Cardiac muscle cell (in vitro differentiated cells and primary cell): ENCODE measurements around the gene CTNNBL1. TPM values are rescaled to one million over a fixed set of nuclear protein-coding genes. Genes with fewer than 3 reads are reported as not detected.

Experiments
- DNase-seq, 2 donors: peaks; one replicate each; pipeline versions ENCODE4 v3.0.0 to v3.0.0-alpha.2; 2010 to 2017; ENCODE audit warnings: low read depth in 1 of 2, low spot score in 1 of 2
- H3K27ac ChIP-seq: fragments of 200-600 bp; sonication (generic); 2 replicates; pipeline ENCODE4 v1.5.1; 2016
- H3K27me3 ChIP-seq: fragments of 200-600 bp; sonication (generic); 2 replicates; pipeline ENCODE4 v1.6.0; 2016; ENCODE audit warnings: control low read depth
- H3K36me3 ChIP-seq: fragments of 200-600 bp; sonication (generic); 2 replicates; pipeline ENCODE4 v1.5.1; 2016; ENCODE audit warnings: control low read depth
- H3K4me1 ChIP-seq: fragments of 200-600 bp; sonication (generic); 2 replicates; pipeline ENCODE4 v1.8.1; 2017; ENCODE audit warnings: low read depth, mild to moderate bottlenecking, mixed run types
- H3K4me3 ChIP-seq: fragments of 200-600 bp; sonication (generic); 2 replicates; pipeline ENCODE4 v1.5.1; 2016; ENCODE audit warnings: mild to moderate bottlenecking
- H3K9me3 ChIP-seq: fragments of 200-600 bp; sonication (generic); 2 replicates; pipeline ENCODE4 v1.5.1; 2017; ENCODE audit warnings: low read depth, mild to moderate bottlenecking, control low read depth
- CTCF ChIP-seq: IDR thresholded peaks from 2 replicates; pipeline ENCODE4 v1.5.1; 2012; ENCODE audit warnings: low read depth, mild to moderate bottlenecking, low read length
- polyA plus RNA-seq: library from polyadenylated mRNA; unstranded; fragments of >200 nt; fragmentation: Nextera tagmentation; extraction: Ambion mirVana; gene quantifications from 2 replicates; pipeline ENCODE4 v1.2.1, GENCODE V29; 2016
- total RNA-seq: library from RNA; depleted of rRNA; stranded (reverse); fragments of >200 nt; gene quantifications from 2 replicates; pipeline ENCODE4 v1.2.3, GENCODE V29; 2016

Gene CTNNBL1
- total and polyA plus RNA-seq, 2 experiments from 2014 or later, result 37.0 to 68.6 TPM

GRCh38 chr20:37749218-37749617 lies 55.4 kb downstream of the CTNNBL1 start:
- no peaks in the 10 kb centered on the region for H3K36me3 ChIP-seq
- no peaks in the 10 kb centered on the region for H3K27me3 ChIP-seq
- H3K4me1 ChIP-seq, result peaks cover 26% of the 10 kb centered on the region
- DNase-seq, result no peak
- peak overlapping the region; percentile 2 for H3K27ac ChIP-seq
- H3K9me3 ChIP-seq, result no peaks in the 10 kb centered on the region
- H3K4me3 ChIP-seq, result no peak overlapping the region
- no peak for TF ChIP-seq CTCF

GRCh38 chr20:37749620-37750403 lies 56.0 kb downstream of the CTNNBL1 start:
- Histone ChIP-seq H3K4me1 (peaks cover 26% of the 10 kb centered on the region), H3K27ac (peak overlapping the region; percentile 28), H3K27me3 (no peaks in the 10 kb centered on the region), H3K36me3 (no peaks in the 10 kb centered on the region), H3K4me3 (no peak overlapping the region), H3K9me3 (no peaks in the 10 kb centered on the region)
- no peak for TF ChIP-seq CTCF
- peak in 1 of 2 donors; percentile 40 for DNase-seq

GRCh38 chr20:37755665-37756064 lies 61.8 kb downstream of the CTNNBL1 start:
- peak in 1 of 2 donors; percentile 53 for DNase-seq
- TF ChIP-seq CTCF, result no peak

GRCh38 chr20:37756234-37756633 lies 62.4 kb downstream of the CTNNBL1 start:
- Histone ChIP-seq H3K4me1 (peaks cover 15% of the 10 kb centered on the region), H3K36me3 (peaks cover 4% of the 10 kb centered on the region)

More at GRCh38 chr20:37755665-37756064, 61.8 kb downstream of the CTNNBL1 start:
- no peaks in the 10 kb centered on the region for H3K27me3 ChIP-seq
- H3K27ac ChIP-seq, result no peak overlapping the region
- peaks cover 20% of the 10 kb centered on the region for H3K4me1 ChIP-seq
- H3K4me3 ChIP-seq, result no peak overlapping the region
- peaks cover 4% of the 10 kb centered on the region for H3K36me3 ChIP-seq
- no peaks in the 10 kb centered on the region for H3K9me3 ChIP-seq

GRCh38 chr20:37757550-37757949 lies 63.7 kb downstream of the CTNNBL1 start:
- peaks cover 15% of the 10 kb centered on the region for H3K4me1 ChIP-seq
- no peaks in the 10 kb centered on the region for H3K27me3 ChIP-seq
- peaks cover 4% of the 10 kb centered on the region for H3K36me3 ChIP-seq
- no peak overlapping the region for H3K27ac ChIP-seq
- peak in 1 of 2 donors; percentile 16 for DNase-seq
- H3K9me3 ChIP-seq, result no peaks in the 10 kb centered on the region
- H3K4me3 ChIP-seq, result no peak overlapping the region
- TF ChIP-seq CTCF, result no peak

More at GRCh38 chr20:37756234-37756633, 62.4 kb downstream of the CTNNBL1 start:
- Histone ChIP-seq H3K4me3 (no peak overlapping the region), H3K27ac (no peak overlapping the region), H3K27me3 (no peaks in the 10 kb centered on the region), H3K9me3 (no peaks in the 10 kb centered on the region)
- TF ChIP-seq CTCF, result no peak
- no peak for DNase-seq
